HUDEP-2 (cell line): ENCODE results near the gene SEC11A.
"Not testable (repeated sequence)": the region's sequence is repeated elsewhere in the genome, so short reads cannot be mapped to it uniquely, and the experiment has no call there.

Experiments used
- DNase-seq, 76 experiments: peaks; one replicate each; lab custom pipeline; 2025; ENCODE audit not compliant: unreplicated experiment in 76 of 76; lab: John Stamatoyannopoulos, UW

The SEC11A gene

GRCh38 chr15:84645997-84646396, 69.9 kb downstream of the SEC11A start:
- no peak for DNase-seq

GRCh38 chr15:84645496-84645895, 70.4 kb downstream of the SEC11A start:
- DNase-seq = no peak

- no peak for DNase-seq
Observed at GRCh38 chr15:84643838-84644237, 72.1 kb downstream of the SEC11A start.

GRCh38 chr15:84642640-84643039, 73.3 kb downstream of the SEC11A start:
- DNase-seq = not testable (repeated sequence)

GRCh38 chr15:84641871-84642270, 74.1 kb downstream of the SEC11A start:
- not testable (repeated sequence) for DNase-seq

- peak in 8 of 76 experiments; percentile 1 to 26 (median 16) for DNase-seq
Observed at GRCh38 chr15:84638103-84638502, 77.8 kb downstream of the SEC11A start.

GRCh38 chr15:84634228-84634837, 81.6 kb downstream of the SEC11A start:
- DNase-seq = no peak

- peak in 72 of 76 experiments; percentile 16 to 83 (median 58) for DNase-seq
Observed at GRCh38 chr15:84633311-84634227, 82.4 kb downstream of the SEC11A start.

- peak in 2 of 76 experiments; percentile 32 to 42 for DNase-seq
Observed at GRCh38 chr15:84631706-84632272, 84.2 kb downstream of the SEC11A start.

GRCh38 chr15:84629033-84629432, 86.9 kb downstream of the SEC11A start:
- DNase-seq = no peak

- DNase-seq = peak in 5 of 76 experiments; percentile 2 to 15 (median 9)
Observed at GRCh38 chr15:84625123-84625522, 90.8 kb downstream of the SEC11A start.

- no peak for DNase-seq
Observed at GRCh38 chr15:84624359-84624758, 91.6 kb downstream of the SEC11A start.

- no peak for DNase-seq
Observed at GRCh38 chr15:84621358-84621979, 94.5 kb downstream of the SEC11A start.

GRCh38 chr15:84620626-84621025, 95.3 kb downstream of the SEC11A start:
- DNase-seq = no peak
